Prostate gland (tissue), 2 donors: ENCODE data around the gene QRFP. TPM values are rescaled to one million over a fixed set of nuclear protein-coding genes. Genes with fewer than 3 reads are reported as not detected.

Experiments used
- DNase-seq: peaks from one replicate; pipeline ENCODE4 v3.0.0-alpha.2; 2019; ENCODE audit warnings: low spot score
- H3K27ac ChIP-seq, 2 donors: fragments of 200-600 bp; sonication (generic); 2 replicates each; pipeline ENCODE4 v1.5.1; 2017 to 2019
- H3K27me3 ChIP-seq: fragments of 200-600 bp; sonication (generic); replicated peaks from 2 replicates; pipeline ENCODE4 v1.5.1; 2019; ENCODE audit not compliant: insufficient read depth
- H3K36me3 ChIP-seq, 2 donors: fragments of 200-600 bp; sonication (generic); 1 replicate in 1 of 2; 2 replicates in 1 of 2; pipeline versions ENCODE4 v1.5.1 to v1.8.1; 2017 to 2019
- H3K4me1 ChIP-seq: fragments of 200-600 bp; sonication (generic); replicated peaks from 2 replicates; pipeline ENCODE4 v1.5.1; 2019
- H3K4me3 ChIP-seq, 2 donors: fragments of 200-600 bp; sonication (generic); 2 replicates each; pipeline ENCODE4 v1.5.1; 2017 to 2019
- H3K9me3 ChIP-seq: fragments of 200-600 bp; sonication (generic); 2 replicates; pipeline ENCODE4 v1.5.1; 2017
- CTCF ChIP-seq, 4 experiments: fragments of 200-600 bp in 2 of 4; fragments of 450-650 bp in 2 of 4; sonication (generic) in 2 of 4; IDR thresholded peaks; 1 replicate in 3 of 4; 2 replicates in 1 of 4; pipeline ENCODE4 v1.5.1; 2016 to 2019; ENCODE audit warnings: antibody characterized with exemption in 4 of 4, mild to moderate bottlenecking in 2 of 4, moderate library complexity in 2 of 4
- POLR2A ChIP-seq: fragments of 450-650 bp; IDR thresholded peaks from one replicate; pipeline ENCODE4 v1.6.1; 2016; ENCODE audit warnings: antibody characterized with exemption, mild to moderate bottlenecking
- POLR2AphosphoS5 ChIP-seq: sonication (generic); formaldehyde crosslinking; IDR thresholded peaks from one replicate; pipeline ENCODE4 v1.6.1; 2017; ENCODE audit warnings: antibody characterized with exemption
- WGBS: methylation state at CpG from one replicate; pipeline ENCODE4 v1.1.5; 2018; 5-methylcytosine and 5-hydroxymethylcytosine counted together
- intact Hi-C: fragments of 100-400 bp; cut with DNase I; formaldehyde crosslinking; loops from one replicate; pipeline ENCODE4 v1.14.2; 2022
- total RNA-seq, 2 donors: library from RNA; depleted of rRNA; stranded (reverse); fragments of >200 nt; gene quantifications; one replicate each; pipeline ENCODE4 v1.1.0, GENCODE V29; 2016

QRFP gene
- total RNA-seq, 2 donors from 2014 or later: 1.0 TPM; not detected in 1

GRCh38 chr9:130871395-130872062, 25.1 kb downstream of the QRFP start:
- Histone ChIP-seq H3K9me3 (no peaks in the 10 kb centered on the region), H3K36me3 (no peaks in the 10 kb centered on the region), H3K4me1 (peaks cover 20% of the 10 kb centered on the region), H3K4me3 (no peak overlapping the region), H3K27me3 (no peaks in the 10 kb centered on the region), H3K27ac (no peak overlapping the region)
- TF ChIP-seq POLR2A (no peak), POLR2AphosphoS5 (no peak), CTCF (IDR thresholded peaks at IDR 0.05) (no peak)
- intact Hi-C loops: loop anchor here (5.0 kb wide), 1 partner anchor 176 kb away; no protein-coding TSS in a partner anchor
- DNase-seq: no peak
- 86% methylated on average over 10 of the region's 10 CpGs for WGBS

DNA sequence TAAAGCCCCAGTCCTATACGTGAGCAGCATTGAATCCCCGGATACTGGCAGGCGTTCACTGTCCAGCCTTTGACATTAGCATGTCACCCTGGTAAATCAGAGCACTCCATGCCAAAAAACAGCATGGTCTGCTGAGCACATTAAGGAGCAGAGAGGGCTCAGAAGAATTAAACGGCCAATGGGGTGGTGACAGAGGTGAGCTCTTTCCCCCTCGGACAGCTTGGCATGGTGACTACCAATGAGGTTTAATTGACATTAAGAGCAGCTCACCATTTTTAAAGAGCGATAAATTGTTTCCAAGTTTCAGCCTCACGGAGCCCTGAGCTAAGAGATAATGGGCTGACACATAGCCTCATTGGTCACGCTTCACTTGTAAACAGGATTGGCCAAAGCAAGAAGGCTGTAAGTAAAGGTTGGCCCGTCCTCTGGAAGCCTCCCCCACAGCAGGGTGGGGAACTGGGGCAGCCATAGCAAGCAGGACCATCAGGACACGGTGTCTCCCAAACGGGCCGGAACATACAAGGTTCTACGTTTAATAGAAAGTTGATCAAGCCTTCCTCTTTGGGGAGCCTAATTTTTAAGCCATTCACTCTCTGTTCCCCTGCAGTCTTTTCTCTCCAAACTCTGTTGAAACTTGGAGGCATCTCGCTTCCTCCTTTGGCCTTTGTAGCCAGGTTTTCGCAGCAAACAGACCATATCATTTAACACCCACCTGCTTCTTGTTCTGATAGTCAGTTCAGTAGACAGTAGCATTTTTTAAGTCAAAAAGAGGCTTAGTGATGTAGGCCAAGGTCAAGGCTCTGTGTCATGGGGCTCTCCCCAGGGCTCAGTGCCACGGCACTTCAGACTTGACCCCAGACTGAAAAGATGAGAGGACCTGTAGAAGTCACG, 25.9 kb downstream of the QRFP start:
- no peaks in the 10 kb centered on the region for H3K9me3 ChIP-seq
- no peaks in the 10 kb centered on the region for H3K36me3 ChIP-seq
- TF ChIP-seq POLR2AphosphoS5 (no peak), POLR2A (no peak), CTCF (IDR thresholded peaks at IDR 0.05) (no peak)
- WGBS: 67% methylated on average over 17 of the region's 17 CpGs
- intact Hi-C loops: loop anchor here (5.0 kb wide), 1 partner anchor 177 kb away; no protein-coding TSS in a partner anchor
- peaks cover 20% of the 10 kb centered on the region for H3K4me1 ChIP-seq
- H3K4me3 ChIP-seq: no peak overlapping the region
- no peak for DNase-seq
- H3K27ac ChIP-seq: no peak overlapping the region
- no peaks in the 10 kb centered on the region for H3K27me3 ChIP-seq

DNA sequence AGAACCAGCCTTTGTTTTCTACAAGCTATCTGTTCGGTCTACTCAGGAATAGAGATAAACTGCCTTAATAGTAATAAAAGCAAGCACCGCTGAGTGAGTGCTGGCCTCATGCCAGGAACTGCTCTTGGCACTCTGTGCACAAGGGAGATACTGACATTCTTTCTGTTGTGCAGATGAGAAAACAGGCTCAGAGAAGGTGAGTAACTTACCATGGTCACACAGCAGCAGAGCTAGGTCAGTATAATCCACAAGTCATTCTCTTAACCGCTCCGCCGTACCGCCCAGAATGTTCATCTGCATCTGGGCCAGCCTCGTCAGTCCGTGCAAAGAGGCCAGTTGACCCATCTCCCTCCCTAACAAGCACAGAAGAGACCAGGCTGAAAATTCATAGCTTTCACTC, 27.4 kb downstream of the QRFP start:
- intact Hi-C loops: loop anchor here (2.0 kb wide), 1 partner anchor 72 kb away; no protein-coding TSS in a partner anchor
- Histone ChIP-seq H3K27ac (no peak overlapping the region), H3K36me3 (no peaks in the 10 kb centered on the region), H3K4me1 (peaks cover 20% of the 10 kb centered on the region), H3K4me3 (no peak overlapping the region), H3K27me3 (no peaks in the 10 kb centered on the region), H3K9me3 (no peaks in the 10 kb centered on the region)
- 72% methylated on average over 8 of the region's 8 CpGs for WGBS
- no peak for DNase-seq
- no peak for TF ChIP-seq POLR2A
- no peak for TF ChIP-seq POLR2AphosphoS5
- no peak for TF ChIP-seq CTCF (IDR thresholded peaks at IDR 0.05)

DNA sequence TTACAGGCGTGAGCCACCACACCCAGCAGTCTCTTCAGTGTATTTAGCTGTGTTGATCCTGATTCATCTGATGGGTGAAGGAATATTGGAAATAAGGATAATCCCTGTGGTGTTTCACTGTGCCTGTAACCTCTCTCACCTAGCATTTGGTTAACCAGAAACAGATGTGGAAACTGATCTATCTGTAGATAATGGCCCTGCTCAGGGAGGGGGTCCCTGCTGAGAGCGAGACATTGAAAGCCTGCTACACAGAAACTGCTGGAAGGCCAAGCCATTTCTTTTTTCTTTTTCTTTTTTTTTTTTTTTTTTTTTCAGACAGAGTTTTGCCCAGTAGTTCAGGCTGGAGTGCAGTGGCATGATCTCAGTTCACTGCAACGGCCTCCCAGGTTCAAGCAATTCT, 28.4 kb downstream of the QRFP start:
- WGBS: 76% methylated on average over 3 of the region's 3 CpGs
- no peak for DNase-seq
- Histone ChIP-seq H3K4me1 (peaks cover 13% of the 10 kb centered on the region), H3K4me3 (no peak overlapping the region), H3K36me3 (no peaks in the 10 kb centered on the region), H3K9me3 (no peaks in the 10 kb centered on the region), H3K27me3 (no peaks in the 10 kb centered on the region), H3K27ac (no peak overlapping the region)
- TF ChIP-seq POLR2A (no peak), POLR2AphosphoS5 (no peak), CTCF (IDR thresholded peaks at IDR 0.05) (no peak)
- intact Hi-C loops: loop anchor here (2.0 kb wide), 1 partner anchor 73 kb away; no protein-coding TSS in a partner anchor
